Measurements from ENCODE around the gene CMTM4.

DNA sequence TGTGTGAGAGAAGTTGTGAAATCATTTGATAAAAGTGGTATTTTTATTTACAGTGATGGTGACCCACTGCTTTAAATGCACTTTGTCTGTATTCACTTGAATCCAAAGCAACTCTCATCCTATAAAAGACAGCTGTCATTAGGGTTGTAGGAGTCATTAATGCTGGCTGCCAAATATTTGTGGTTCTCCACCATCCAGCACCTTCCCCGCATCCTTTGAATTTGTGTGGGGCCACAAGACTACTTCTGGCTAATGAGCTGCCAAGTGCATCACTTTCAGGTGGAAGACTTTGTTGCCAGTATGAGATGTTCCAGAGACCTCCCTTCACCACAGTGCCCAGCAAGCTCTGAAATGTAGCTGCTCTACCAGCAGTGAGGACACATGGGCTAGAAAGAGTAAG lies 48.7 kb downstream of the CMTM4 start:
- TF ChIP-seq CTCF (IDR thresholded peaks at IDR 0.05; ENCODE audit: low read depth, low read length): no peak
- TF ChIP-seq, protein P1, sequence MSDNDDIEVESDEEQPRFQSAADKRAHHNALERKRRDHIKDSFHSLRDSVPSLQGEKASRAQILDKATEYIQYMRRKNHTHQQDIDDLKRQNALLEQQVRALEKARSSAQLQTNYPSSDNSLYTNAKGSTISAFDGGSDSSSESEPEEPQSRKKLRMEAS (IDR thresholded peaks at IDR 0.05; ENCODE audit: low read depth, low read length): no peak
- no peak for TF ChIP-seq POLR2A (IDR thresholded peaks at IDR 0.05; ENCODE audit: extremely low read depth, insufficient read length)

All from NB4 (cell line).